RWPE2 (cell line): ENCODE results near the gene RNF43.
A peak's percentile ranks its signal among the peaks of the same experiment; 100 is the strongest.

Experiments
- ATAC-seq: fragments of 200-7000 bp; cut with Tn5 transposase; 3 replicates; pipeline ENCODE4 v1.9.1; 2021; ENCODE audit warnings: low read depth
- DNase-seq: peaks from one replicate; pipeline ENCODE4 v3.0.0-alpha.2; 2020; ENCODE audit warnings: low spot score
- H3K27ac ChIP-seq: fragments of 450-650 bp; 2 replicates; pipeline ENCODE4 v1.5.1; 2017; ENCODE audit warnings: mild to moderate bottlenecking; ENCODE audit not compliant: poor library complexity, severe bottlenecking
- H3K27me3 ChIP-seq: fragments of 250-450 bp; sonication (Bioruptor Pico); 2 replicates; pipeline ENCODE4 v1.5.1; 2021; ENCODE audit warnings: mild to moderate bottlenecking, moderate library complexity; ENCODE audit not compliant: insufficient read depth, poor library complexity, severe bottlenecking
- H3K36me3 ChIP-seq: fragments of 250-450 bp; sonication (Bioruptor Pico); 2 replicates; pipeline ENCODE4 v1.5.1; 2020; ENCODE audit warnings: low read depth, mild to moderate bottlenecking, moderate library complexity
- H3K4me1 ChIP-seq: fragments of 250-450 bp; sonication (Bioruptor Pico); 2 replicates; pipeline ENCODE4 v1.5.1; 2021; ENCODE audit warnings: mild to moderate bottlenecking, moderate library complexity; ENCODE audit not compliant: insufficient read depth, poor library complexity, severe bottlenecking
- H3K4me3 ChIP-seq: fragments of 250-450 bp; sonication (Bioruptor Pico); 2 replicates; pipeline ENCODE4 v1.5.1; 2021; ENCODE audit warnings: mild to moderate bottlenecking, moderate library complexity; ENCODE audit not compliant: severe bottlenecking
- H3K9me3 ChIP-seq: fragments of 250-450 bp; sonication (Bioruptor Pico); 2 replicates; pipeline ENCODE4 v1.5.1; 2021; ENCODE audit warnings: mild to moderate bottlenecking, moderate library complexity; ENCODE audit not compliant: severe bottlenecking
- CTCF ChIP-seq: fragments of 450-650 bp; IDR thresholded peaks from one replicate; pipeline ENCODE4 v1.5.1; 2017; ENCODE audit warnings: mild to moderate bottlenecking, moderate library complexity; ENCODE audit not compliant: poor library complexity, severe bottlenecking

The RNF43 gene

GRCh38 chr17:58388302-58389190 is 28.8 kb downstream of the RNF43 start:
- DNase-seq = no peak
- no peak overlapping the region for H3K4me3 ChIP-seq
- H3K27me3 ChIP-seq = no peaks in the 10 kb centered on the region
- no peak for TF ChIP-seq CTCF
- no peaks in the 10 kb centered on the region for H3K9me3 ChIP-seq
- ATAC-seq = no peak; the same call in 2 of the 3 replicates
- H3K4me1 ChIP-seq = peaks cover 41% of the 10 kb centered on the region
- H3K36me3 ChIP-seq = no peaks in the 10 kb centered on the region; the same call in 1 of the 2 replicates
- H3K27ac ChIP-seq = no peak overlapping the region

GRCh38 chr17:58387834-58388233 is 29.5 kb downstream of the RNF43 start:
- Histone ChIP-seq H3K36me3 (no peaks in the 10 kb centered on the region; the same call in 1 of the 2 replicates), H3K4me3 (no peak overlapping the region), H3K27me3 (no peaks in the 10 kb centered on the region), H3K9me3 (no peaks in the 10 kb centered on the region), H3K27ac (no peak overlapping the region), H3K4me1 (peaks cover 41% of the 10 kb centered on the region)
- DNase-seq (no peak), ATAC-seq (peak; percentile 34; the same call in 1 of the 3 replicates)
- TF ChIP-seq CTCF = no peak

GRCh38 chr17:58386708-58387107 is 30.6 kb downstream of the RNF43 start:
- TF ChIP-seq CTCF = no peak
- no peaks in the 10 kb centered on the region for H3K27me3 ChIP-seq
- DNase-seq (no peak), ATAC-seq (no peak)
- no peaks in the 10 kb centered on the region for H3K9me3 ChIP-seq
- peaks cover 30% of the 10 kb centered on the region for H3K4me1 ChIP-seq
- H3K4me3 ChIP-seq = no peak overlapping the region
- no peak overlapping the region for H3K27ac ChIP-seq
- no peaks in the 10 kb centered on the region; the same call in 1 of the 2 replicates for H3K36me3 ChIP-seq

- no peak overlapping the region for H3K27ac ChIP-seq
- H3K36me3 ChIP-seq = no peaks in the 10 kb centered on the region; the same call in 1 of the 2 replicates
- DNase-seq = no peak
- no peak for ATAC-seq
- no peaks in the 10 kb centered on the region for H3K27me3 ChIP-seq
- no peaks in the 10 kb centered on the region for H3K9me3 ChIP-seq
- peaks cover 19% of the 10 kb centered on the region for H3K4me1 ChIP-seq
- no peak for TF ChIP-seq CTCF
- no peak overlapping the region for H3K4me3 ChIP-seq
These were observed 31.9 kb downstream of the RNF43 start for GRCh38 chr17:58385359-58385899.
